ENCODE measurements around the gene NKAIN4.

- TF ChIP-seq CTCF (IDR thresholded peaks at IDR 0.05) (no peak), EZH2 (IDR thresholded peaks at IDR 0.05; ENCODE audit: borderline replicate concordance, insufficient read depth, low read depth, low read length, poor library complexity, severe bottlenecking) (no peak)
Observed at GRCh38 chr20:63297796-63298572, 43.7 kb upstream of the NKAIN4 start.
